ENCODE measurements around the gene NRG2. TPM values are rescaled to one million over a fixed set of nuclear protein-coding genes. Genes with fewer than 3 reads are reported as not detected.
A peak's percentile ranks its signal among the peaks of the same experiment; 100 is the strongest.

Gene NRG2
- total and polyA plus RNA-seq, 10 donors, result 0.83 to 7.7 (median 4.4) TPM

DNA sequence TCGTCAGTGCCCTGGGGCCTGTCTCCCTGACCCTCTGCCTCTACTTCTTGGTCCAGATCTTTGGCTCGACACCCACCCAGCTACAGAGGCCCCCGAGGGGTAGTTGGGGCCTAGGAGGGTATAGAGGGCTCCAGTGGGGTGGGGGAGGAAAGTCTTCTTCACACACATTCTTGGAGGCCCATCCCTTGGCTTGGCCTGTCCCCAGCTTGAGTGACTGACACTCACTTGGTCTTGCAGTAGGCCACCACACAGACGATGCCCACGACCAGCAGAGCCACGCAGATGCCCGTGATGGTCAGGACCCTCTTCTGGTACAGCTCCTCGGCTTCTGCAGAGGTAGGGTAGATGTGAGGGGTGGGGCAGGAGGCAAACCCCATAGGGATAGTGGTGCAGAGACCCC, 187.6 kb downstream of the NRG2 start:
- no peak for TF ChIP-seq POLR2A (IDR thresholded peaks at IDR 0.05)
- TF ChIP-seq, protein P1, sequence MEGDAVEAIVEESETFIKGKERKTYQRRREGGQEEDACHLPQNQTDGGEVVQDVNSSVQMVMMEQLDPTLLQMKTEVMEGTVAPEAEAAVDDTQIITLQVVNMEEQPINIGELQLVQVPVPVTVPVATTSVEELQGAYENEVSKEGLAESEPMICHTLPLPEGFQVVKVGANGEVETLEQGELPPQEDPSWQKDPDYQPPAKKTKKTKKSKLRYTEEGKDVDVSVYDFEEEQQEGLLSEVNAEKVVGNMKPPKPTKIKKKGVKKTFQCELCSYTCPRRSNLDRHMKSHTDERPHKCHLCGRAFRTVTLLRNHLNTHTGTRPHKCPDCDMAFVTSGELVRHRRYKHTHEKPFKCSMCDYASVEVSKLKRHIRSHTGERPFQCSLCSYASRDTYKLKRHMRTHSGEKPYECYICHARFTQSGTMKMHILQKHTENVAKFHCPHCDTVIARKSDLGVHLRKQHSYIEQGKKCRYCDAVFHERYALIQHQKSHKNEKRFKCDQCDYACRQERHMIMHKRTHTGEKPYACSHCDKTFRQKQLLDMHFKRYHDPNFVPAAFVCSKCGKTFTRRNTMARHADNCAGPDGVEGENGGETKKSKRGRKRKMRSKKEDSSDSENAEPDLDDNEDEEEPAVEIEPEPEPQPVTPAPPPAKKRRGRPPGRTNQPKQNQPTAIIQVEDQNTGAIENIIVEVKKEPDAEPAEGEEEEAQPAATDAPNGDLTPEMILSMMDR (IDR thresholded peaks at IDR 0.05 in 8 of 11, conservative IDR thresholded peaks at IDR 0.05 in 3 of 11), result no peak
- TF ChIP-seq POLR2AphosphoS5 (IDR thresholded peaks at IDR 0.05), result no peak
- intact Hi-C loops (cut with DNase I; ENCODE audit: low total_unique reads), result no loop called here
- Histone ChIP-seq H3K4me3 (no peak overlapping the region), H3K36me3 (peaks cover 0 to 16% (median 0%) of the 10 kb centered on the region in 6 donors), H3K4me1 (peaks cover 0 to 8% (median 3%) of the 10 kb centered on the region in 6 donors), H3K9me3 (no peaks in the 10 kb centered on the region), H3K27ac (no peak overlapping the region), H3K27me3 (replicated peaks in 1 of 7) (no peaks in the 10 kb centered on the region)
- WGBS, 5 donors, result 77 to 95% (median 90%) methylated on average over 4 to 8 of the region's 8 CpGs
- DNase-seq, result peak; percentile 62

- no peak overlapping the region for H3K27ac ChIP-seq
- DNase-seq, result no peak
- 85 to 93% (median 90%) methylated on average over 5 of the region's 5 CpGs for WGBS, 5 donors
- H3K4me3 ChIP-seq, result no peak overlapping the region
- peaks cover 0 to 12% (median 5%) of the 10 kb centered on the region in 6 donors for H3K4me1 ChIP-seq
- TF ChIP-seq POLR2A (IDR thresholded peaks at IDR 0.05) (no peak), POLR2AphosphoS5 (IDR thresholded peaks at IDR 0.05) (no peak)
- TF ChIP-seq, protein P1 (IDR thresholded peaks at IDR 0.05 in 8 of 11, conservative IDR thresholded peaks at IDR 0.05 in 3 of 11), result no peak
- H3K9me3 ChIP-seq, result no peaks in the 10 kb centered on the region
- H3K27me3 ChIP-seq (replicated peaks in 1 of 7), result no peaks in the 10 kb centered on the region
- intact Hi-C loops (cut with DNase I; ENCODE audit: low total_unique reads), result no loop called here
- peaks cover 0 to 16% (median 0%) of the 10 kb centered on the region in 6 donors for H3K36me3 ChIP-seq
These were observed 188.1 kb downstream of the NRG2 start for GRCh38 chr5:139854953-139855352.

- Histone ChIP-seq H3K27me3 (replicated peaks in 1 of 7) (no peaks in the 10 kb centered on the region), H3K27ac (no peak overlapping the region), H3K9me3 (no peaks in the 10 kb centered on the region), H3K4me1 (peaks cover 0 to 20% (median 10%) of the 10 kb centered on the region in 6 donors), H3K36me3 (peaks cover 0 to 16% (median 0%) of the 10 kb centered on the region in 6 donors), H3K4me3 (no peak overlapping the region)
- TF ChIP-seq, protein P1 (IDR thresholded peaks at IDR 0.05 in 8 of 11, conservative IDR thresholded peaks at IDR 0.05 in 3 of 11), result no peak
- no peak for TF ChIP-seq POLR2AphosphoS5 (IDR thresholded peaks at IDR 0.05)
- no peak for TF ChIP-seq POLR2A (IDR thresholded peaks at IDR 0.05)
- DNase-seq, result peak; percentile 44
- intact Hi-C loops (cut with DNase I; ENCODE audit: low total_unique reads), result no loop called here
- 91 to 98% (median 95%) methylated on average over 7 of the region's 7 CpGs for WGBS, 5 donors
These were observed 189.0 kb downstream of the NRG2 start for GRCh38 chr5:139854029-139854605.

DNA sequence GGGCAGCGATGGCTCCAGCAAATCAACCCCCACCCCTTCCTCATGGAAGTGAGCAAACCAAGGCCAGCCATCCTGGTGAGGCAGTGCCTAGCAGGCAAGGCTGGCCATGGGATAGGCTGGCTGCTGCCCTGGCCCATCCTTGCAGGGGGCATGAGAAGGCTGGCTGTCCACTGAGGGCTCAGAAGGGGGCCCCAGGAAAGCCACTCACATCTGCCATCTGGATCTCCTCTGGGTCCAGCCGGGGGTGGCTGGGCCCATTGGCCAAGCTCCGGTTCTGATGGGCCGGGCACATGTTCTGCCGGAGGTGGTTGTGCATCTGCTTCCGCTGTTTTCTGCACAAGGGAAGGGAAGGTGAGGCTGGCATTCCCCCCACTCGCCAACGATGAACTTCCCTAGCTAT, 190.4 kb downstream of the NRG2 start:
- intact Hi-C loops (cut with DNase I; ENCODE audit: low total_unique reads), result no loop called here
- H3K27me3 ChIP-seq (replicated peaks in 1 of 7), result peaks cover 0 to 11% (median 0%) of the 10 kb centered on the region in 7 donors
- H3K27ac ChIP-seq, result no peak overlapping the region
- 88 to 98% (median 92%) methylated on average over 8 of the region's 8 CpGs for WGBS, 5 donors
- TF ChIP-seq POLR2AphosphoS5 (IDR thresholded peaks at IDR 0.05), result no peak
- no peak for TF ChIP-seq POLR2A (IDR thresholded peaks at IDR 0.05)
- TF ChIP-seq, protein P1 (IDR thresholded peaks at IDR 0.05 in 8 of 11, conservative IDR thresholded peaks at IDR 0.05 in 3 of 11), result no peak
- DNase-seq, result peak; percentile 38
- H3K9me3 ChIP-seq, result no peaks in the 10 kb centered on the region
- peaks cover 0 to 32% (median 18%) of the 10 kb centered on the region in 6 donors for H3K4me1 ChIP-seq
- H3K4me3 ChIP-seq, result no peak overlapping the region
- peaks cover 0 to 16% (median 0%) of the 10 kb centered on the region in 6 donors for H3K36me3 ChIP-seq
